OCI-LY3 (cell line): ENCODE results near the gene TMEM212.

Source experiments
- EZH2phosphoT487 ChIP-seq: fragments of 200-600 bp; shearing (Covaris generic); IDR thresholded peaks from 2 replicates; pipeline ENCODE4 v1.6.1; 2018; ENCODE audit warnings: antibody characterized with exemption, mixed run types, low read depth
- TF ChIP-seq, protein P1 (sequence below): fragments of 200-600, 300-600 bp; sonication (generic); IDR thresholded peaks from 2 replicates; pipeline ENCODE4 v1.5.1; 2014; ENCODE audit warnings: antibody characterized with exemption, low read length, low read depth

DNA sequence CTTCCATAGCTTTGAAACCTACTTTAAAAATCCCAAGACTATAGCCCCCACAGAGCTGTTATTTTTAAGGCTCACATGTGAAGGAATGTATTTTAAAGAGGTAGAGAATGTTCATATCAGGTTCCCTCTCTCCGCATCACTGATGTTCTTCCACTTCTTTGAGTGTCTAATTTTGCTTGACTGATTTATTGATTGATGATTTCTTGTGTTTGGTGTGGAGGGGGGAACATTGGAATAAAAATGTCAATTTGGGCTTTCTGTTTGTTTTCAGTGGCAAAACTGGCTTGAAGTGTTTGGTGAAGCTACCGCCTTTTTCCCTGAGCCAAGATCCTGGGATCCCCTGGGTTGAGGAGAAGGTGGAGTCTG is 2.7 kb upstream of the TMEM212 start:
- no peak for TF ChIP-seq EZH2phosphoT487
- TF ChIP-seq, protein P1, sequence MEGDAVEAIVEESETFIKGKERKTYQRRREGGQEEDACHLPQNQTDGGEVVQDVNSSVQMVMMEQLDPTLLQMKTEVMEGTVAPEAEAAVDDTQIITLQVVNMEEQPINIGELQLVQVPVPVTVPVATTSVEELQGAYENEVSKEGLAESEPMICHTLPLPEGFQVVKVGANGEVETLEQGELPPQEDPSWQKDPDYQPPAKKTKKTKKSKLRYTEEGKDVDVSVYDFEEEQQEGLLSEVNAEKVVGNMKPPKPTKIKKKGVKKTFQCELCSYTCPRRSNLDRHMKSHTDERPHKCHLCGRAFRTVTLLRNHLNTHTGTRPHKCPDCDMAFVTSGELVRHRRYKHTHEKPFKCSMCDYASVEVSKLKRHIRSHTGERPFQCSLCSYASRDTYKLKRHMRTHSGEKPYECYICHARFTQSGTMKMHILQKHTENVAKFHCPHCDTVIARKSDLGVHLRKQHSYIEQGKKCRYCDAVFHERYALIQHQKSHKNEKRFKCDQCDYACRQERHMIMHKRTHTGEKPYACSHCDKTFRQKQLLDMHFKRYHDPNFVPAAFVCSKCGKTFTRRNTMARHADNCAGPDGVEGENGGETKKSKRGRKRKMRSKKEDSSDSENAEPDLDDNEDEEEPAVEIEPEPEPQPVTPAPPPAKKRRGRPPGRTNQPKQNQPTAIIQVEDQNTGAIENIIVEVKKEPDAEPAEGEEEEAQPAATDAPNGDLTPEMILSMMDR: no peak
